NCI-H345 treated with DMSO at 0.1 percent for 48 hours (cell line): Measurements from ENCODE around the gene CFAP251.
"Not testable (repeated sequence)": the region's sequence is repeated elsewhere in the genome, so short reads cannot be mapped to it uniquely, and the experiment has no call there.

Experiments
- DNase-seq: peaks from one replicate; lab custom pipeline; 2025; ENCODE audit not compliant: unreplicated experiment; lab: John Stamatoyannopoulos, UW

The CFAP251 gene

GRCh38 chr12:121917950-121918678, at the start of gene CFAP251:
TSS of gene CFAP251 (plus strand) at chr12:121918592. CDS start at chr12:121921306, 2,714 bp downstream.
- DNase-seq: peak; percentile 87

GRCh38 chr12:121869229-121869628, 49.2 kb upstream of the CFAP251 start:
- not testable (repeated sequence) for DNase-seq

DNA sequence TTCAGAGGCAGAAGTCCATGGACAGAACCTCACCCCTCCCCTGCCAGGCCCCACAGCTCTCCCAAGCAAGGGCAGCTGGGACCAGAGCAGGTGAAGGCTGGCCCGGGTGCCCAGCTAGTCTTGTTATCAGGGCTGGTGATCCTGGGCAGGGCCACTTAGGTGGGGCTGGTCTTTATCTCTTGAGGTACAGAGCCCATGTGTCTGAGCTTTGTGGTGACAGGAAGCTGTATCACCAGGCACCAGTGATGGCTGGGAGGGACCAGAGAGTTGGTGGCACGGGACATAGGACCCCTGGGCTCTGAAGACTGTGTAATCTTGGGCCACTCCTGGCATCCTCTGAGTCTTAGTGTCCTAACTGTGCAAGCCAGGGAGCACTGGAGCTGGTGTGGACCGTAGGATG, 46.9 kb upstream of the CFAP251 start:
- DNase-seq: no peak

DNA sequence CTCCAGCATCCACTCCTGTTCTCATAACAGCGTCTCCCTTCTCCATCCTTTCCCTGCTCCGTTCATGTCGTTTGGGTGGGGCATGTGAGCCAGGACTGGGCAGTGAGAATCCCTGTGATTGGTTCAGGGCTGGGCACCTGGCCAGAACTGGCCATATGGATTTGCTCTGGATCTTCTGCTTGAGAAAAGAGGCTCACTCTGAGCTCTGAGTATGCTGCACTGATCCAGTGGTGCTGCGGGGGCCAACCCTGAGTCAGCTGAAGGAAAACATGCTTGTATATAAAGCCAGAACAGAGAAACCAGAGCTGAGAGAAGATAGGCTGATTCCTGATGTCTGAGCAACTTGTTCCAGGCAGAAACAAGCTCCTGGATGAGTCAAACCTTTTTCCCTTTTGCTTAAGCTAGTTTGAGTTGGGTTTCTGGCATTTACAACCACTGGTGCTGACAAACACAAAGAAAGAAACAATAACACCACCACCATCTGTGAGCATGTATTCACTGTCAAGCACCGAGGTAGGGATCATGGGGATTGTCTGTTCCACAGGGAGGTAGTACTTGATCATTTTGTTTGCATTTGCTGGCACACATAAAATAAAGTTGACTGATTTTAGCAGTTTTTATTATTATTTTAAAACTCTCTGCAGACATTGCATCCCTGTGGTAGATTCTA, 45.7 kb upstream of the CFAP251 start:
- no peak for DNase-seq

DNA sequence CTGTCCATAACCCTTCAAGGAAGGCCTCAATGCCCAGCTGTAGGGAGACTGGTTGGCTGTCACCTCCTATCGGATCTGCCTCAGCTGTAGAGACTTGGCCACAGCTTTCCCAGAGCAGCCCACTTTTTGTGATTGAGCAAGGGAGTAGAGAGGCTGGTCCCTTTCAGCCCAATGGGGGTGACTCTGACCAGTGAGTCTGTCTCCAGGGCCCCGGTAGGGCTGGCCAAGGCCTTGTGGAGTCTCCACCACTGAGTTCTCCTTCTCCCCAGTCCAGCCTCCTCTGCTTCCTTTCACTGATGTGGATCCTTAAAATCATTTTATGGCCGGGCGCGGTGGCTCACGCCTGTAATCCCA, 45.2 kb upstream of the CFAP251 start:
- DNase-seq: no peak

DNA sequence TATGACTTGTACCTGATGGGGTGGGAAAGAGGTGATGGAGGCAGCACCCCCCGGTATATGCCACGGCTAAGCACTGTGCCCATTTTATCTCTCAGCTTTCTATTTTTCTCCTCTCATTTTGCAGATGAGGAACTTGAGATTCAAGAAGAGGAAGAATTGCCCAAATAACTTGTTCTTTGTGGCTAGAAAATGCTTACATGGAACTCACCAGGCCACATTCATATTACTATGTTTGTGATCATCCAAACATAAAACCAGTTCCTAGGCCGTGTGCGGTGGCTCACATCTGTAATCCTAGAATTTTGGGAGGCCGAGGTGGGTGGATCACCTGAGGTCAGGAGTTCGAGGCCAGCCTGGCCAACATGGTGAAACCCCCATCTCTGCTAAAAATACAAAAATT, 44.3 kb upstream of the CFAP251 start:
- DNase-seq: no peak

- DNase-seq: no peak
Observed at GRCh38 chr12:121875582-121875981, 42.8 kb upstream of the CFAP251 start.

DNA sequence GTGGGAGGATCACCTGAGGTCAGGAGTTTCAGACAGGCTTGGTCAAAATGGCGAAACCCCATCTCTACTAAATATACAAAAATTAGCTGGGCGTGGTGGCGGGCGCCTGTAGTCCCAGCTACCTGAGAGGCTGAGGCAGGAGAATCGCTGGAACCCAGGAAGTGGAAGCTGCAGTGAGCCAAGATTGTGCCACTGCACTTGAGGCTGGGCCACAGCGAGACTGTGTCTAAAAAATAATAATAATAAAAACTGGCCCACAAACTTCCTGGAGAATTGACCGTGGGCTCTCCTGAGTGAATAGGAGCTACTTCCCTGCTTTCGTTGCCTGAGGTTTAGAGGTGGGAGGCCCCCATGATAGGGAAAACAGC, 42.3 kb upstream of the CFAP251 start:
- DNase-seq: not testable (repeated sequence)

DNA sequence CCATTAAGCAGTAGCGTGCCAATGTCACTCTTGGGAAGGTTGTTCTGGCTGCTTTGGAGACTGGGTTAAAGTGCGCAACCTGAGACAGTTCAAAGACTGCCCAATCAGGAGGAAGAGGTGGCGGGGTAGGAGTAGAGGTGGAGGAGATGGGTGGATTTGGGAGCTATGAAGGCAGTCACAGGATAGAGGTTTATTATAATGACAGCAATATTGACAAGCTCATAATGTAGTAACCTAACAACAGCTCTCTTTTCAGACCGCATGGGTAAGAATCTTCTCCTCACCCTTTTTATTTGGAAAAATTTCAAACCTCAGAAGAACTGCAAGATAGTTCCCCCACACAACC, 35.1 kb upstream of the CFAP251 start:
- no peak for DNase-seq

DNA sequence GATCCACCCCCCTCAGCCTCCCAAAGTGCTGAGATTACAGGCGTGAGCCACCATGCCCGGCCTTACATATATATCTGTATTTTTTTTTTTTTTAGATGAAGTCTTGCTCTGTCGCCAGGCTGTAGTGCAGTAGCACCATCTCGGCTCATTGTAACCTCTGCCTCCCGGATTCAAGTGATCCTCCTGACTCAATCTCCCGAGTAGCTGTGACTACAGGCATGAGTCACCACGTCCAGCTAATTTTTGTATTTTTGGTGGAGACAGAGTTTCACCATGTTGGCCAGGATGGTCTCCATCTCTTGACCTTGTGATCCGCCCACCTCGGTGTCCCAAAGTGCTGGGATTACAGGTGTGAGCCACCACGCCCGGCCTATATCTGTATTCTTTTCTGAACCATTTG, 33.3 kb upstream of the CFAP251 start:
- DNase-seq: not testable (repeated sequence)

DNA sequence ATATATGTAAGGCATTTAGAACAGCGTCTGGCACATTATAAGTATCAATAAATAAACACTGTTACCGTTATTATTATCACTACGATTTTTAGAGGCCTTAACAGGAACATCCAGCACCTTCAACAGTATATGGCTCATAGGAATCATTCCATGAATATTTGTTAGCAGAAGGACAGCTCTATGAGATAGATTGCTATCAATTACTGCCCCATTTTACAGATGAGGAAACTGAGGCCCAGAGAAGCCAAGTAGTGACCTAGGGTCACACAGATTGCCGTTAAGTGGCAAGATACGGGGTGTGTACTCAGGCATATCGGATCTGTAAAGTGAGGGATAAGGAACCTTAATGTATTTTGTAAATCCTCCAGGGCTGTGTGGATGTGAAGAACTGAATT, 30.3 kb upstream of the CFAP251 start:
- DNase-seq: no peak

GRCh38 chr12:121888478-121889273, 29.7 kb upstream of the CFAP251 start, which contains the start of gene PSMD9:
TSS of gene PSMD9 (plus strand) at chr12:121888790. CDS start at chr12:121888857, 67 bp downstream.
- peak; percentile 90 for DNase-seq

- DNase-seq: no peak
Observed at GRCh38 chr12:121889274-121889624, 29.1 kb upstream of the CFAP251 start.

DNA sequence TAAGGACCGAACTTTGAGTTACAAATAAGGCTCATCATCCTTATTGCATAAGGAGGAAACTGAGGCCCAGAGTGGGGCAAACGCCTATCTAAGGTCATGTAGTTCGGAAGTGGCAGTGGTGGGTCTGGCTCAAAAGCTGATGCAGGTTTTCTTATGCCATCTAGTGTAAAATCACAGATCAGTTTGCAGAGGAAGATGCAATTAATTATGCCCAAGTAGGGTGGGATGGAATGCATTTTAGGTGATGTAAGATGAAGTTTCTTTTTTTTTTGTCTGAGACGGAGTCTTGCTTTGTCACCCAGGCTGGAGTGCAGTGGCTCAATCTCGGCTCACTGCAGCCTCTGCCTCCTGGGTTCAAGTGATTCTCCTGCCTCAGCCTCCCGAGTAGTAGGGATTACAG, 28.7 kb upstream of the CFAP251 start:
- not testable (repeated sequence) for DNase-seq

- DNase-seq: no peak
Observed at GRCh38 chr12:121892673-121893561, 25.5 kb upstream of the CFAP251 start.

DNA sequence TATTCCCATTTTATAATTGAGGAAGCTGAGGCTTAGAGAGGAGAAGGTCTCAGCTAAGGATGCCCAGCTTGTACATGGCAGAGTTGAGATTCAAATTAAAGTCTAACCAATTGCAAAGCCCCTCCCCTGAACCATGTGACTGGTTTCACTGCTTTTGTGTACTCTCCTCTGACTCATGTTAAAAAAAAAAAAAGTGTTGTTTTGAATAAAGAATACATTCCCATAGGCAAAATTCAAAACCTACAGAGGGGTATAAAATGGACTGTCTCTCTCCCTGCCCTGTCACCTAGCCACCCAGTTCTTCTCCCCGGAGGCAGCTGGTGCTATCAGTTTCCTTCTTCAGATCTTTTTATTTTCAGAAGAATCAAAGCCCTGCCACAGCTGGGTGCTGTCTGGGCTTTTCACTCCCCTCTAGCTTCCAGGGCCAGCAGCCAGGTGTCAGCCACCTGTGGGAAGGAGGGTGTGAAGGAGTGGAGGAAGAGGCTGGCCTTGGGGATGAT, 24.4 kb upstream of the CFAP251 start:
- peak; percentile 2 for DNase-seq

GRCh38 chr12:121894633-121895032, 23.8 kb upstream of the CFAP251 start:
- no peak for DNase-seq

DNA sequence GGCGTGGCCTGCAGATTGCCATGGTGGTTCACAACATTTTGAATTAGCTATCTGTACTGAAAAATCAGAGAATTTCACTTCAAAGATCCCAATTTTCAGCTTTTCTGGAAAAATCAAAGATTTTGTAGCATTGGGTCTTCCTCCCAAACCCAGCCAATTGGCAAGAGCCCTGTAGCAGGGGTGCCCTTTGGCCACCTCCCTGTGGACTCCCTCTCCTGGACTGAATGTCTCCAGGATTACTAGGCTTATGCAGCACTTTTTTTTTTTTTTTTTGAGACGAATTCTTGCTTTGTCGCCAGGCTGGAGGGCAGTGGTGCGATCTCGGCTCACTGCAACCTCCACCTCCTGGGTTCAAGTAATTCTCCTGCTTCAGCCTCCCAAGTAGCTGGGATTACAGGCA, 20.1 kb upstream of the CFAP251 start:
- DNase-seq: no peak

DNA sequence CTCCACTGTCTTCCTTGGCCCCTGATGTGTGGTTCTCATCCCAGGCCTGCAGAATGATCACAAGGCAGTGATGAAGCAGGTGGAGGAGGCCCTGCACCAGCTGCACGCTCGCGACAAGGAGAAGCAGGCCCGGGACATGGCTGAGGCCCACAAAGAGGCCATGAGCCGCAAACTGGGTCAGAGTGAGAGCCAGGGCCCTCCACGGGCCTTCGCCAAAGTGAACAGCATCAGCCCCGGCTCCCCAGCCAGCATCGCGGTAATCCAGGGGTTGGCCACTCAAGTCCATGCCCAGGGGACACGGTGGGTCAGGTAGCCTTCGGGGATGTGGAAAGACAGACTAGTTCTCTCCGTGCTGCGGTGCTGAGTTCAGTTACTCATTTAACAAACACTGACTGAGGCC, 18.8 kb upstream of the CFAP251 start:
- DNase-seq: no peak

GRCh38 chr12:121903202-121903601, 15.2 kb upstream of the CFAP251 start:
- no peak for DNase-seq

DNA sequence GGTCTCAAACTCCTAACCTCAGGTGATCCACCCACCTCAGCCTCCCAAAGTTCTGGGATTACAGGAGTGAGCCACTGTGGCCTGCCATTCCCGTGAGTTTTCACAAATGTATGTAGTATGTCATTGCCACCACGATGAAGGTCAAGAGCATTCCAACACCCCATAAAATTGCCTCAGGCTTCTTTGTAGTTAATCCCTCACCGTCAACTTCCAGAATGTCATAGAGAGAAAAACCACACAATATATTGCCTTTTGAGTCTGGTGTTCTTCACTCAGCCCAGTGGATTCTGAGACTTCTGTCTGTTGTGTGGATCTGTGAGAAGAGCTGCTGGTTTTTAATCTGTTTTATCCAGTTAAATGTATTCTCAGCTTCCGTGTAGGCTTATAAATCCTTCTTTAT, 12.6 kb upstream of the CFAP251 start:
- no peak for DNase-seq
